ENCODE data around the gene EXT2. TPM values are rescaled to one million over a fixed set of nuclear protein-coding genes. Genes with fewer than 3 reads are reported as not detected.

Gene EXT2
- total and polyA plus RNA-seq, 2 of the 13 experiments (the other 11 are each of a cell fraction or from before 2014, with no cell fraction given): 61.5 to 68.7 TPM

DNA sequence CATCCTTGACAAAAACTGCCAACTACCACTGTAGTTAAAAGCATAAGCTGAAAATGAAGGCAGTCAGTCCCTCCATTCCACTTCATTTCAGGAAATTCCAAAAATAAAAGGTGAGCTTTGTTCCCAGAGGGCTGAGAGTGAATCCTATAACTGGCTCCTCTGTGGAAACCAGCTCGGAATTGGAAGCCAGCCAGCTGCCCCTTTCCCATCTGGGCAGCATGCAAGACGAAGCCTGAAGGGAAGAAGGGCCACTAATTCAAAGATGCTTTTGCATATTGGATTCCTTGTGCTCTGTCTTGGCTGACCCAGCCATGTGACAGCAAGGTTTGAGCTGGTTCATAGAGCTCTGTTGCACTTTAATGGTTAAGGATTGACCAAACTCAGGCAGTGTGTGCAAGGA lies 131.0 kb downstream of the EXT2 start (continued):
- no peak for TF ChIP-seq ZFP62 (CRISPR knock-in tag; IDR thresholded peaks at IDR 0.05)
- no peak for TF ChIP-seq ISX (CRISPR knock-in tag; conservative IDR thresholded peaks at IDR 0.05)
- no peak for TF ChIP-seq ZNF703 (CRISPR knock-in tag; IDR thresholded peaks at IDR 0.05; ENCODE audit: borderline replicate concordance)
- TF ChIP-seq E2F5 (CRISPR knock-in tag; conservative IDR thresholded peaks at IDR 0.05): no peak
- TF ChIP-seq ERF (CRISPR knock-in tag; IDR thresholded peaks at IDR 0.05): no peak
- no peak for TF ChIP-seq ZNF20 (CRISPR knock-in tag; IDR thresholded peaks at IDR 0.05)
- no peak for TF ChIP-seq YEATS4 (CRISPR knock-in tag; IDR thresholded peaks at IDR 0.05; ENCODE audit: borderline replicate concordance)
- no peak for TF ChIP-seq TCF7 (IDR thresholded peaks at IDR 0.05; ENCODE audit: low read depth)
- TF ChIP-seq, protein P1, sequence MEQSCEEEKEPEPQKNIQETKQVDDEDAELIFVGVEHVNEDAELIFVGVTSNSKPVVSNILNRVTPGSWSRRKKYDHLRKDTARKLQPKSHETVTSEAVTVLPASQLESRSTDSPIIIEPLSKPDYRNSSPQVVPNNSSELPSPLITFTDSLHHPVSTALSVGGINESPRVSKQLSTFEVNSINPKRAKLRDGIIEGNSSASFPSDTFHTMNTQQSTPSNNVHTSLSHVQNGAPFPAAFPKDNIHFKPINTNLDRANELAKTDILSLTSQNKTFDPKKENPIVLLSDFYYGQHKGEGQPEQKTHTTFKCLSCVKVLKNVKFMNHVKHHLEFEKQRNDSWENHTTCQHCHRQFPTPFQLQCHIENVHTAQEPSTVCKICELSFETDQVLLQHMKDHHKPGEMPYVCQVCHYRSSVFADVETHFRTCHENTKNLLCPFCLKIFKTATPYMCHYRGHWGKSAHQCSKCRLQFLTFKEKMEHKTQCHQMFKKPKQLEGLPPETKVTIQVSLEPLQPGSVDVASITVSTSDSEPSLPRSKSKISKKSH (CRISPR knock-in tag; IDR thresholded peaks at IDR 0.05; ENCODE audit: borderline replicate concordance): no peak
- TF ChIP-seq ZNF326 (CRISPR knock-in tag; IDR thresholded peaks at IDR 0.05; ENCODE audit: borderline replicate concordance): no peak
- TF ChIP-seq TAF1 (CRISPR knock-in tag; IDR thresholded peaks at IDR 0.05): no peak
- TF ChIP-seq TEAD3 (CRISPR knock-in tag; optimal IDR thresholded peaks at IDR 0.05; ENCODE audit: borderline replicate concordance): no peak

GRCh38 chr11:44226945-44227344 lies 131.5 kb downstream of the EXT2 start:
- ATAC-seq: no peak
- in situ Hi-C loops (cut with HindIII; ENCODE audit: extremely low pct_ligation_motif_present, low pct_unique_long_range_greater_than_20kb) (no loop called here), intact Hi-C loops (cut with micrococcal nuclease; ENCODE audit: unreplicated experiment) (no loop called here)
- BruUV-seq (replicated peaks): no TSS peak
- H3K4me2 ChIP-seq (ENCODE audit: low read depth, low read length): no peak overlapping the region
- no peak overlapping the region for H3K9ac ChIP-seq (ENCODE audit: insufficient read depth, low read depth, low read length)
- no peak for DNase-seq (ENCODE audit: low spot score)
- H3K79me2 ChIP-seq (ENCODE audit: insufficient read depth, low read length): no peaks in the 10 kb centered on the region
- H3K4me1 ChIP-seq (ENCODE audit: insufficient read depth, low read length): no peaks in the 10 kb centered on the region
- no peak overlapping the region for H3K27ac ChIP-seq (ENCODE audit: extremely low read length, insufficient read depth, low read length)
- ChIA-PET CTCF (ENCODE audit: low intra/inter-chr PET ratio, low total read pairs) (no interaction called here), POLR2A (no interaction called here)
- no peaks in the 10 kb centered on the region for H3K9me3 ChIP-seq (ENCODE audit: low read length)
- no peak overlapping the region for H3K4me3 ChIP-seq (replicated peaks in 1 of 3; ENCODE audit: insufficient read depth in 1 of 3, low read depth in 2 of 3, low read length in 3 of 3)
- H3K27me3 ChIP-seq (ENCODE audit: control insufficient read depth in 1 of 2, insufficient read depth in 2 of 2, low read length in 2 of 2): no peaks in the 10 kb centered on the region
- WGBS (ENCODE audit: low lambda C conversion rate): 94% methylated on average over 4 of the region's 4 CpGs
- no peak for FAIRE-seq
- H3K36me3 ChIP-seq (replicated peaks in 1 of 2; ENCODE audit: control insufficient read depth in 1 of 2, insufficient read depth in 2 of 2, low read length in 2 of 2): no peaks in the 10 kb centered on the region
- no peaks in the 10 kb centered on the region for H4K20me1 ChIP-seq (ENCODE audit: insufficient read depth, low read length)
- no peak overlapping the region for H2AFZ ChIP-seq (ENCODE audit: low read length)
- TF ChIP-seq, protein P2, sequence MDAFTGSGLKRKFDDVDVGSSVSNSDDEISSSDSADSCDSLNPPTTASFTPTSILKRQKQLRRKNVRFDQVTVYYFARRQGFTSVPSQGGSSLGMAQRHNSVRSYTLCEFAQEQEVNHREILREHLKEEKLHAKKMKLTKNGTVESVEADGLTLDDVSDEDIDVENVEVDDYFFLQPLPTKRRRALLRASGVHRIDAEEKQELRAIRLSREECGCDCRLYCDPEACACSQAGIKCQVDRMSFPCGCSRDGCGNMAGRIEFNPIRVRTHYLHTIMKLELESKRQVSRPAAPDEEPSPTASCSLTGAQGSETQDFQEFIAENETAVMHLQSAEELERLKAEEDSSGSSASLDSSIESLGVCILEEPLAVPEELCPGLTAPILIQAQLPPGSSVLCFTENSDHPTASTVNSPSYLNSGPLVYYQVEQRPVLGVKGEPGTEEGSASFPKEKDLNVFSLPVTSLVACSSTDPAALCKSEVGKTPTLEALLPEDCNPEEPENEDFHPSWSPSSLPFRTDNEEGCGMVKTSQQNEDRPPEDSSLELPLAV (CRISPR knock-in tag; conservative IDR thresholded peaks at IDR 0.05; ENCODE audit: low read depth): no peak
- TF ChIP-seq, protein P3, sequence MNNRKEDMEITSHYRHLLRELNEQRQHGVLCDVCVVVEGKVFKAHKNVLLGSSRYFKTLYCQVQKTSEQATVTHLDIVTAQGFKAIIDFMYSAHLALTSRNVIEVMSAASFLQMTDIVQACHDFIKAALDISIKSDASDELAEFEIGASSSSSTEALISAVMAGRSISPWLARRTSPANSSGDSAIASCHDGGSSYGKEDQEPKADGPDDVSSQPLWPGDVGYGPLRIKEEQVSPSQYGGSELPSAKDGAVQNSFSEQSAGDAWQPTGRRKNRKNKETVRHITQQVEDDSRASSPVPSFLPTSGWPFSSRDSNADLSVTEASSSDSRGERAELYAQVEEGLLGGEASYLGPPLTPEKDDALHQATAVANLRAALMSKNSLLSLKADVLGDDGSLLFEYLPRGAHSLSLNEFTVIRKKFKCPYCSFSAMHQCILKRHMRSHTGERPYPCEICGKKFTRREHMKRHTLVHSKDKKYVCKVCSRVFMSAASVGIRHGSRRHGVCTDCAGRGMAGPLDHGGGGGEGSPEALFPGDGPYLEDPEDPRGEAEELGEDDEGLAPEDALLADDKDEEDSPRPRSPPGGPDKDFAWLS (CRISPR knock-in tag; IDR thresholded peaks at IDR 0.05; ENCODE audit: borderline replicate concordance): no peak
- no peak for TF ChIP-seq CHD4 (IDR thresholded peaks at IDR 0.05; ENCODE audit: borderline replicate concordance, low read length)
- no peak for TF ChIP-seq ZFYVE20 (CRISPR knock-in tag; IDR thresholded peaks at IDR 0.05; ENCODE audit: borderline replicate concordance, low read depth)
- TF ChIP-seq, protein P4, sequence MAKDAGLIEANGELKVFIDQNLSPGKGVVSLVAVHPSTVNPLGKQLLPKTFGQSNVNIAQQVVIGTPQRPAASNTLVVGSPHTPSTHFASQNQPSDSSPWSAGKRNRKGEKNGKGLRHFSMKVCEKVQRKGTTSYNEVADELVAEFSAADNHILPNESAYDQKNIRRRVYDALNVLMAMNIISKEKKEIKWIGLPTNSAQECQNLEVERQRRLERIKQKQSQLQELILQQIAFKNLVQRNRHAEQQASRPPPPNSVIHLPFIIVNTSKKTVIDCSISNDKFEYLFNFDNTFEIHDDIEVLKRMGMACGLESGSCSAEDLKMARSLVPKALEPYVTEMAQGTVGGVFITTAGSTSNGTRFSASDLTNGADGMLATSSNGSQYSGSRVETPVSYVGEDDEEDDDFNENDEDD (CRISPR knock-in tag; IDR thresholded peaks at IDR 0.05; ENCODE audit: borderline replicate concordance): no peak
- no peak for TF ChIP-seq ZFP36L1 (CRISPR knock-in tag; IDR thresholded peaks at IDR 0.05)
